ENCODE data around the gene BTBD6.

- TF ChIP-seq EZH2 (IDR thresholded peaks at IDR 0.05; ENCODE audit: low read depth, unreplicated experiment) (no peak), CTCF (conservative IDR thresholded peaks at IDR 0.05; ENCODE audit: low read depth in 2 of 2) (no peak), POLR2AphosphoS5 (IDR thresholded peaks at IDR 0.05; ENCODE audit: low read depth) (no peak), STAT1 (IDR thresholded peaks at IDR 0.05; ENCODE audit: unreplicated experiment) (no peak), CREB1 (CRISPR knock-in tag; IDR thresholded peaks at IDR 0.05; ENCODE audit: low read depth) (no peak), JUNB (IDR thresholded peaks at IDR 0.05; ENCODE audit: unreplicated experiment) (no peak), EZH2phosphoT487 (IDR thresholded peaks at IDR 0.05; ENCODE audit: unreplicated experiment) (no peak)
- TF ChIP-seq, protein P1, sequence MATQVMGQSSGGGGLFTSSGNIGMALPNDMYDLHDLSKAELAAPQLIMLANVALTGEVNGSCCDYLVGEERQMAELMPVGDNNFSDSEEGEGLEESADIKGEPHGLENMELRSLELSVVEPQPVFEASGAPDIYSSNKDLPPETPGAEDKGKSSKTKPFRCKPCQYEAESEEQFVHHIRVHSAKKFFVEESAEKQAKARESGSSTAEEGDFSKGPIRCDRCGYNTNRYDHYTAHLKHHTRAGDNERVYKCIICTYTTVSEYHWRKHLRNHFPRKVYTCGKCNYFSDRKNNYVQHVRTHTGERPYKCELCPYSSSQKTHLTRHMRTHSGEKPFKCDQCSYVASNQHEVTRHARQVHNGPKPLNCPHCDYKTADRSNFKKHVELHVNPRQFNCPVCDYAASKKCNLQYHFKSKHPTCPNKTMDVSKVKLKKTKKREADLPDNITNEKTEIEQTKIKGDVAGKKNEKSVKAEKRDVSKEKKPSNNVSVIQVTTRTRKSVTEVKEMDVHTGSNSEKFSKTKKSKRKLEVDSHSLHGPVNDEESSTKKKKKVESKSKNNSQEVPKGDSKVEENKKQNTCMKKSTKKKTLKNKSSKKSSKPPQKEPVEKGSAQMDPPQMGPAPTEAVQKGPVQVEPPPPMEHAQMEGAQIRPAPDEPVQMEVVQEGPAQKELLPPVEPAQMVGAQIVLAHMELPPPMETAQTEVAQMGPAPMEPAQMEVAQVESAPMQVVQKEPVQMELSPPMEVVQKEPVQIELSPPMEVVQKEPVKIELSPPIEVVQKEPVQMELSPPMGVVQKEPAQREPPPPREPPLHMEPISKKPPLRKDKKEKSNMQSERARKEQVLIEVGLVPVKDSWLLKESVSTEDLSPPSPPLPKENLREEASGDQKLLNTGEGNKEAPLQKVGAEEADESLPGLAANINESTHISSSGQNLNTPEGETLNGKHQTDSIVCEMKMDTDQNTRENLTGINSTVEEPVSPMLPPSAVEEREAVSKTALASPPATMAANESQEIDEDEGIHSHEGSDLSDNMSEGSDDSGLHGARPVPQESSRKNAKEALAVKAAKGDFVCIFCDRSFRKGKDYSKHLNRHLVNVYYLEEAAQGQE (IDR thresholded peaks at IDR 0.05; ENCODE audit: unreplicated experiment): no peak
These were observed 49.2 kb upstream of the BTBD6 start for GRCh38 chr14:105199093-105199492.
